GM18511 (cell line): ENCODE data around the gene SMIM11.
"Not testable (repeated sequence)": the region's sequence is repeated elsewhere in the genome, so short reads cannot be mapped to it uniquely, and the experiment has no call there.

Experiments
- ATAC-seq: cut with Tn5 transposase; IDR thresholded peaks from one replicate; pipeline ENCODE4 v1.9.1; 2021; ENCODE audit warnings: mild to moderate bottlenecking, moderate library complexity; ENCODE audit not compliant: unreplicated experiment

SMIM11 gene

GRCh38 chr21:34407294-34407693, 32.0 kb downstream of the SMIM11 start:
- not testable (repeated sequence) for ATAC-seq

- ATAC-seq, result not testable (repeated sequence)
Observed at GRCh38 chr21:34417448-34418077, 42.3 kb downstream of the SMIM11 start.

- ATAC-seq, result not testable (repeated sequence)
Observed at GRCh38 chr21:34423805-34424204, 48.5 kb downstream of the SMIM11 start, which contains the start of gene SMIM34. TSS of gene SMIM34 (minus strand) at chr21:34423951. CDS start at chr21:34423839, 112 bp downstream.

GRCh38 chr21:34427339-34427738, 52.0 kb downstream of the SMIM11 start:
- ATAC-seq, result not testable (repeated sequence)

GRCh38 chr21:34428441-34428840, 53.1 kb downstream of the SMIM11 start:
- not testable (repeated sequence) for ATAC-seq

GRCh38 chr21:34429710-34430109, 54.4 kb downstream of the SMIM11 start:
- ATAC-seq, result not testable (repeated sequence)
